HG03558 (cell line): ENCODE data around the gene RFNG.

Experiments used
- ATAC-seq: cut with Tn5 transposase; IDR thresholded peaks from one replicate; pipeline ENCODE4 v1.9.1; 2021; ENCODE audit warnings: moderate number of reproducible peaks; ENCODE audit not compliant: unreplicated experiment; ENCODE audit errors: extremely low read depth

The RFNG gene

DNA sequence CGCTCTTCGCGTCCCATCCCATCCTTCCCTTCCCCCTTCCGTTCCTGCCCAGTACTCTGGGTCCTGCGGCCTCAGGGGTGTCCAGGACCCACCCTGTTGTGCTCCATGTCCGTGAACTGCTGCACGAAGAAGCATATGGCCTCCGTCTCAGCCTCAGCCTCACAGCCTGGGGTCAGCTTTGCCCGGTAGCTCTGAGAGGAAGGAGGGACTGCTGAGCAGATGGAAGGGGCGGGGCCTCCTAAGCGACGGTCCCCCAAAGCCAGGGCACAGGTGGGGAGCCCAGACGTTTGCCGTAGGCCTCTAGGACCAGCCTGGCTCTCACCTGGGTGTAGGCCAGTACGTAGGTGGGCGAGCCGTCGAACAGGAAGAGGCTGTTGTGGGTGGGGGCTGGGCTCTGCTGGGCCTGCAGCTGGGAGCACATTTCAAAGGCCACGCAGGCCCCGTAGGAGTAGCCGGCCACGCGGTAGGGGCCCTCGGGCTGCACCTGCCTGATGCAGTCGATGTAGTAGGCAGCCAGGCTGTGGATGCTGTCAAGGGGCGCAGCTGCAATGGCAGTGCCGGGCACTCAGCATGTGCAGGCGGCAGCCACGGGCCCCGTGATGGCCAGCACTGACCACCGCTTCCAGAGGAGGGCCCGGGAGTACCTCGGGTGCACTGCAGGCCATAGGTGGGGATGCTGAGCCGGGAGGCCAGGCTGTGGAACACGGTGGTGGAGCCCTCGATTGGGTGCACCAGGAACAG, 28.6 kb upstream of the RFNG start:
- no peak for ATAC-seq

GRCh38 chr17:82079001-82079677, 27.5 kb upstream of the RFNG start:
- no peak for ATAC-seq

- no peak for ATAC-seq
These were observed 26.8 kb upstream of the RFNG start for GRCh38 chr17:82078433-82078832.

- no peak for ATAC-seq
These were observed 26.2 kb upstream of the RFNG start for GRCh38 chr17:82077617-82078358.

DNA sequence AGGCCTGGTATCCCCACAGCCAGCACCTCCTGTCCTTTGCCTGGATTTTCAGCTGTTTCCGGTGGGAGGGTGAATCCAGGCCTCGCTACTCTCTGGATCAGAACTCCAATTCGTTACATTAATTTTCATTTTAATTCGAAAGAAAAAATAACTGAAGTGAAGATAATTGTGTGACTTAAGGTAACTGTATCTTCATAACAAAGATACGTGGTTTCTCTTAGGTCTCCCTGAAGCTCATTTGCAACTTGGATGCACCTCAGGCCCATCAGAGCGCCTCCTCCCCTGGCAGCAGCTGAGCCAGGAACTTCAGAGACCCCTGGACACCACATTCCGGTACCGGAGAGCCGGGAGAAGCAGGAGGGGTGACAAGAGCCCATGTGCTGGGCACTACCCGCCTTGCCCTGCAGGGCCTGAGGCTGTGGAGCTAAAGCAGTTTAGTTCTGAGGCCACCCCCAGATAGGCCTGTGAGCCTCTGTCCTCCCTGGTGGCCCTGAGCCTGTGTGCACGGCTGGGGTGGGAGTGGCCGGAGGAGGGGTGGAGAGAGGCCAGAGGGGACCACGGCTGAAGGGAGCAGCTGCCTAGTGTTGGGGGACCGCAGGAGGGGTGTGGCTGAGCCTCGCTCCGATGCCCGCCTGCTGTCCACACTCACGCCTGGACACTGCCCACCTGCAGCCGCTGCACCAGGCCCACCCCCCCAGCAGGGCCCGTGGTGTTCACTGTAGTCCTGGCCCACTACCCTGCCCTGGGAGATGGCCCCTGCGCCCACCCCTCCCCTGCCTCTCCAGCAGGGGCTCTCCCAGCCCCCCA, 25.4 kb upstream of the RFNG start:
- no peak for ATAC-seq

DNA sequence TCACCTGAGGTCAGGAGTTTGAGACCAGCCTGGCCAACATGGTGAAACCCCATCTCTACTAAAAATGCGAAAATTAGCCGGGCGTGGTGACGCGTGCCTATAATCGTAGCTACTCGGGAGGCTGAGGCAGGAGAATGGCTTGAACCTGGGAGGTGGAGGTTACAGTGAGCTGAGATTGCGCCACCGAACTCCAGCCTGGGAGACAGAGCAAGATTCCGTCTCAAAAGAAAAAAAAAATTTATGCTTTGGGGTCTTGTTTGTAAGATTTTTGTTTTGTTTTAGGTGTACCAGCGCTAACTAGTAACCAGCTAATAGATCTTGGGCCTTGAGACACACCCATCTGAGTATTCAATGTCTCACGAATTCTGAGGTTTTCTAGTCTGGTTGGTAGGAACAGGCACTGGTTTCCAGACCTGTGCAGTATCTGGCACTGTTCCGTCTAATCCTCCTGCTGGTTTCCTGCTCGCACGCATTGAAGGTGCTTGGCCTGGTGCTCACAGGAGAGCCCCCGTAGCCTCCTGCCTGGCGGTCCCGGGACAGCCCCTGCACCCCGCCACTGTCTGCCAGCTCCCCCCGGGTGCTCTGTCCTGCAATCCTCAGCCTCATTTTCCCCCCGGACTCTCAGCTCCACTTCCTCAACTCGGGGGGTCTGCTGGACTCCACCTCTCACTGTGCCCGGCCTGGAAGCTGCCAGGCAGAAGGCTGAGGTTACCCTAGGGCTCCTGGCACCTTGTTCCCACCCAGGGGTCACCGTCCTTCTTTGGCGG, 24.6 kb upstream of the RFNG start:
- ATAC-seq = no peak

- no peak for ATAC-seq
These were observed 21.8 kb upstream of the RFNG start for GRCh38 chr17:82073446-82073845.

- ATAC-seq = no peak
These were observed 21.2 kb upstream of the RFNG start for GRCh38 chr17:82072827-82073226.

DNA sequence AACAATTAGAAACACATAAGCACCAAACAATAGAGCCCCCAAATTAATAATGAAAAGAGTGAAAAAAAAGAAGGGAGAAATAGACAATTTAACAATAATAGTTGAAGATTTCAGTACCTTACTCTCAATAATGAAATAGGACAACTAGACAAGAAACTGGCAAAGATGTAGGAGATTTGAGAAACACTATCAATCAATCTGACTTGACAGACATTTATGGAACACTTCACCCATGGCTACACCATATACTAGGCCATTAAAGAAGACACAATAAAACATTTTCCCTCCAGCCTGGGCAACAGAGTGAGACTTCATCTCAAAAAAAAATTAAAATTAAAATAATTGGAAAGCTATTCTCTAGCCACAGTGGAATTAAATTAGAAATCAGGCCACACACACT, 19.0 kb upstream of the RFNG start:
- ATAC-seq = no peak

- no peak for ATAC-seq
These were observed 14.2 kb upstream of the RFNG start, which contains the start of gene DUS1L for GRCh38 chr17:82065638-82066303. DUS1L (minus strand) TSS chr17:82065804; CDS start chr17:82065059, 745 bp downstream.

GRCh38 chr17:82065193-82065637, 13.6 kb upstream of the RFNG start:
- ATAC-seq = no peak

- no peak for ATAC-seq
These were observed 13.0 kb upstream of the RFNG start for GRCh38 chr17:82064433-82065192.

DNA sequence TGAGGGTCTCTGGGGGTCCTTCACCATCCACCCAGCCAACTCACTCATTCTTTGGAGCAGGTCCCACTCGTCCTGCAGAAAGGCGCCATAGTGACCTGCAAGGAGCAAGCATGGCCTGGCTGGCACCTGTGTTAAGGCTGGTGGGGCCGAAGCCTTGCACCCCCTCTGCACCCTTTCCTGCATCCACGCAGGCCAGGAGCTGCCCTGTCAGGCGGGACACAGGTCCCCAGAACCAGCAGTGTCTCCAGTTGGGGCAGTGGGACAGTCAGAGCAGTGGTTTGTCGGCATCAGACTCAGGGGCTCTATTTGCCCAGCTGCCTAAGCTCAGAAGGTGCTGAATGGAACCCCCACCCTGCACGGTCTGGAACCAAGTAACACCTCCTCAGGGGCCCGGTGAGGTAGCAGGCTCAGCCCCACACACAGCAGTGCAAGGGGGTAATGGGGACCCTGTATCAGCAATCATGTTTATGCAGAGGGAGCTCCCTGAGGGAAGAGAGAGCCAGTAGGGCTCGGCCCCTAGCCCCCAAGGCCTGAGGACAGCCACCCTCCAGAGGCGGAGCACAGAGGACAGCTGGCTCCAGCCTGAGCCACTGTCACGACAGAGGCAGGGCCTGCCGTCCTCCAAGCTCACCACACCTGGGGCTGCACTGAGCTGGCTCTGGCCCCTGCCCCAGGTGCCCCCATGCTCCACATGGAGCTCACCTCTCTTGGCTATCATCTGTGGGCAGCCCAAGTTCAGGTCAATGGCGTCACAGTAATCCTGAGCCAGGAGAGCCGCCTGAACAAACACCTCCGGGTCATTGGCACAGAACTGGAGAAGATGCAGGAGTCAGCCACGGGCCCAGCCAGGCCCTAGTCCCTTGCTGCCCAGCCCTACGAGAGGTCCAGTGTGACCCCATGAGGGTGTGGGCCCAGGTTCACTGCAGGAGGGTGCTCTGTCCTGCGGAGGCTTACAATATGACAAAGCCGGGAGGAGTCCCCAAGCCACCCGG, 12.1 kb upstream of the RFNG start:
- ATAC-seq = no peak

DNA sequence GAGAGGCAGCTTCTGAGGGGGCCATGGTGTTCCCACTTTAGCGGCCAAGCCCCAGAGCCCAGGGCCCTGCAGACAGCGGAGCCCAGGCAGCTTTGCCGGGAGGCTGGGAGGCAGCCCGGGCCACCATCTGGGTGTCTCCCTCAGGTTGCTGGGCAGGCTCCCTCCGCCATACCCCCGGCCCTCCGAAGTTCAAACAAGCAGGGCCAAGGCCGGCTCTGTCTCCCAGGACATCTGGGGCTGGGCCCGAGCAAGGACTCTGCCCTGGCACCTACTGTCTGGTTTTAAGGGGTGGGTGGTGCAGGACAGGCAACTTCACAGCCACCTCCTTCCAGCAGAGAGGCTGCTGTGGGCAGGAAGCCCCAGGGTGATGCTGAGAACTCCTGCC, 11.4 kb upstream of the RFNG start:
- no peak for ATAC-seq

DNA sequence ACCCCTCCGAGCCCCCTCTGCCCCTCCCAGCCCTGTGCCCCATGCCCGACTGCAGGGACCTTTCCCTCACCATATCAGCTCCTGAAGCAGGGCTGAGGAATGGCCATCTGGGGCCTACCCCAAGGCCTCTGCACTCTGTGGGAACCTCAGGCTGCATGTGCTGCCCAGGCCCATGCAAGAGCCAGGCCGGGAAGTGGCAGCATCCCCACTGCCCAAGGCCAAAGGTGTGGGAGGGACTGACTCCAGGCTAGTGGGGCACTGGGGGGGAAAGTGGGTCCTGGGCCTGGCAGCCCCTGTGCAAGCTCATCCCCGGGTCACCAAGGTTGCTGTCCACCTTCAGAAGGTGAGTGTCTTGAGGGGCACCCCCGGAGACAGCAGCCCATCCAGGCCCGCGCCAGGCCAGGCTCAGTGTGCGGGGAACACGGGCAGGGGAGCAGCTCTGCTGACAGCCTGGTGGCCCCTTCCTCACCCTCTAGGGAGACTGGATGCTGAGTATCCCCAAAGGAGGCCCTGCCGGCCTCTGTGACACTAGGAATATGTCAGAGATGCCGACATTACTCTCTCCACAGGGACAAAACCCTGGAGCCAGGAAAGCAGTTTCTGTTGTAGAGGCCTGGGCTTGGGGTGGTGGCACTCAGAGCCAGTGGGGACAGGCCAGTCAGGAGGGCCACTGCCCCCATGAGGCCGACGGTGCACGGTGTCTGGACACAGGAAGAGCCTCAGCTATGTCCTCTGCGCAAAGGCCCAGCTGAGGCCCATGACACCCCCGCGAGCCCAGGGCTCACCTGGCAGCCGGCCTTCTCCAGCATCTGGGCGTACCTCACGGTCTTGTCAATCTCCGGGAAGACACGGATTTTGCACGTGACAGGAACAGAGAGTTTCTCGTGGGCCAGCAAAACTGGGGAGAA, 10.7 kb upstream of the RFNG start:
- ATAC-seq = no peak
